HepG2 (cell line): Measurements from ENCODE around the gene SH2D5.

Source experiments
- EP300 ChIP-seq, 3 experiments: sonication (generic) in 1 of 3; formaldehyde crosslinking in 1 of 3; IDR thresholded peaks; 2 replicates each; pipeline versions ENCODE4 v1.5.1 to v1.6.1; 2011 to 2020; ENCODE audit warnings: low read depth in 2 of 3, low read length in 2 of 3, borderline replicate concordance in 1 of 3, improper control_type of control experiment in 1 of 3, mild to moderate bottlenecking in 1 of 3, missing genetic modification reagents in 1 of 3, moderate library complexity in 1 of 3
- FOXK2 ChIP-seq: fragments of 450-650 bp; IDR thresholded peaks from 2 replicates; pipeline ENCODE4 v1.6.1; 2016
- TF ChIP-seq, protein P1 (sequence below), 2 experiments: fragments of 450-650 bp in 1 of 2; sonication (generic) in 1 of 2; formaldehyde crosslinking in 1 of 2; IDR thresholded peaks; 2 replicates each; pipeline versions ENCODE4 v1.6.1 to v1.8.0; 2016 to 2022; ENCODE audit warnings: antibody characterized with exemption in 1 of 2, mild to moderate bottlenecking in 1 of 2, missing genetic modification reagents in 1 of 2
- TF ChIP-seq, protein P2 (sequence below): sonication (generic); formaldehyde crosslinking; IDR thresholded peaks from 2 replicates; pipeline ENCODE4 v1.5.0; 2020; ENCODE audit warnings: mild to moderate bottlenecking, missing genetic modification reagents, moderate library complexity
- TF ChIP-seq, protein P3 (sequence below): sonication (generic); formaldehyde crosslinking; IDR thresholded peaks from 2 replicates; pipeline ENCODE4 v1.4.0; 2020; ENCODE audit warnings: missing genetic modification reagents, borderline replicate concordance

- TF ChIP-seq, protein P1, sequence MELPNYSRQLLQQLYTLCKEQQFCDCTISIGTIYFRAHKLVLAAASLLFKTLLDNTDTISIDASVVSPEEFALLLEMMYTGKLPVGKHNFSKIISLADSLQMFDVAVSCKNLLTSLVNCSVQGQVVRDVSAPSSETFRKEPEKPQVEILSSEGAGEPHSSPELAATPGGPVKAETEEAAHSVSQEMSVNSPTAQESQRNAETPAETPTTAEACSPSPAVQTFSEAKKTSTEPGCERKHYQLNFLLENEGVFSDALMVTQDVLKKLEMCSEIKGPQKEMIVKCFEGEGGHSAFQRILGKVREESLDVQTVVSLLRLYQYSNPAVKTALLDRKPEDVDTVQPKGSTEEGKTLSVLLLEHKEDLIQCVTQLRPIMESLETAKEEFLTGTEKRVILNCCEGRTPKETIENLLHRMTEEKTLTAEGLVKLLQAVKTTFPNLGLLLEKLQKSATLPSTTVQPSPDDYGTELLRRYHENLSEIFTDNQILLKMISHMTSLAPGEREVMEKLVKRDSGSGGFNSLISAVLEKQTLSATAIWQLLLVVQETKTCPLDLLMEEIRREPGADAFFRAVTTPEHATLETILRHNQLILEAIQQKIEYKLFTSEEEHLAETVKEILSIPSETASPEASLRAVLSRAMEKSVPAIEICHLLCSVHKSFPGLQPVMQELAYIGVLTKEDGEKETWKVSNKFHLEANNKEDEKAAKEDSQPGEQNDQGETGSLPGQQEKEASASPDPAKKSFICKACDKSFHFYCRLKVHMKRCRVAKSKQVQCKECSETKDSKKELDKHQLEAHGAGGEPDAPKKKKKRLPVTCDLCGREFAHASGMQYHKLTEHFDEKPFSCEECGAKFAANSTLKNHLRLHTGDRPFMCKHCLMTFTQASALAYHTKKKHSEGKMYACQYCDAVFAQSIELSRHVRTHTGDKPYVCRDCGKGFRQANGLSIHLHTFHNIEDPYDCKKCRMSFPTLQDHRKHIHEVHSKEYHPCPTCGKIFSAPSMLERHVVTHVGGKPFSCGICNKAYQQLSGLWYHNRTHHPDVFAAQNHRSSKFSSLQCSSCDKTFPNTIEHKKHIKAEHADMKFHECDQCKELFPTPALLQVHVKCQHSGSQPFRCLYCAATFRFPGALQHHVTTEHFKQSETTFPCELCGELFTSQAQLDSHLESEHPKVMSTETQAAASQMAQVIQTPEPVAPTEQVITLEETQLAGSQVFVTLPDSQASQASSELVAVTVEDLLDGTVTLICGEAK (IDR thresholded peaks at IDR 0.05), result no peak
- TF ChIP-seq, protein P1 (CRISPR knock-in tag; IDR thresholded peaks at IDR 0.05), result no peak
- TF ChIP-seq, protein P2, sequence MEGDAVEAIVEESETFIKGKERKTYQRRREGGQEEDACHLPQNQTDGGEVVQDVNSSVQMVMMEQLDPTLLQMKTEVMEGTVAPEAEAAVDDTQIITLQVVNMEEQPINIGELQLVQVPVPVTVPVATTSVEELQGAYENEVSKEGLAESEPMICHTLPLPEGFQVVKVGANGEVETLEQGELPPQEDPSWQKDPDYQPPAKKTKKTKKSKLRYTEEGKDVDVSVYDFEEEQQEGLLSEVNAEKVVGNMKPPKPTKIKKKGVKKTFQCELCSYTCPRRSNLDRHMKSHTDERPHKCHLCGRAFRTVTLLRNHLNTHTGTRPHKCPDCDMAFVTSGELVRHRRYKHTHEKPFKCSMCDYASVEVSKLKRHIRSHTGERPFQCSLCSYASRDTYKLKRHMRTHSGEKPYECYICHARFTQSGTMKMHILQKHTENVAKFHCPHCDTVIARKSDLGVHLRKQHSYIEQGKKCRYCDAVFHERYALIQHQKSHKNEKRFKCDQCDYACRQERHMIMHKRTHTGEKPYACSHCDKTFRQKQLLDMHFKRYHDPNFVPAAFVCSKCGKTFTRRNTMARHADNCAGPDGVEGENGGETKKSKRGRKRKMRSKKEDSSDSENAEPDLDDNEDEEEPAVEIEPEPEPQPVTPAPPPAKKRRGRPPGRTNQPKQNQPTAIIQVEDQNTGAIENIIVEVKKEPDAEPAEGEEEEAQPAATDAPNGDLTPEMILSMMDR (CRISPR knock-in tag), result no peak
- TF ChIP-seq EP300 (IDR thresholded peaks at IDR 0.05; ENCODE audit: low read depth in 2 of 2, low read length in 2 of 2) (no peak), EP300 (CRISPR knock-in tag; IDR thresholded peaks at IDR 0.05; ENCODE audit: borderline replicate concordance) (no peak), FOXK2 (no peak)
- TF ChIP-seq, protein P3, sequence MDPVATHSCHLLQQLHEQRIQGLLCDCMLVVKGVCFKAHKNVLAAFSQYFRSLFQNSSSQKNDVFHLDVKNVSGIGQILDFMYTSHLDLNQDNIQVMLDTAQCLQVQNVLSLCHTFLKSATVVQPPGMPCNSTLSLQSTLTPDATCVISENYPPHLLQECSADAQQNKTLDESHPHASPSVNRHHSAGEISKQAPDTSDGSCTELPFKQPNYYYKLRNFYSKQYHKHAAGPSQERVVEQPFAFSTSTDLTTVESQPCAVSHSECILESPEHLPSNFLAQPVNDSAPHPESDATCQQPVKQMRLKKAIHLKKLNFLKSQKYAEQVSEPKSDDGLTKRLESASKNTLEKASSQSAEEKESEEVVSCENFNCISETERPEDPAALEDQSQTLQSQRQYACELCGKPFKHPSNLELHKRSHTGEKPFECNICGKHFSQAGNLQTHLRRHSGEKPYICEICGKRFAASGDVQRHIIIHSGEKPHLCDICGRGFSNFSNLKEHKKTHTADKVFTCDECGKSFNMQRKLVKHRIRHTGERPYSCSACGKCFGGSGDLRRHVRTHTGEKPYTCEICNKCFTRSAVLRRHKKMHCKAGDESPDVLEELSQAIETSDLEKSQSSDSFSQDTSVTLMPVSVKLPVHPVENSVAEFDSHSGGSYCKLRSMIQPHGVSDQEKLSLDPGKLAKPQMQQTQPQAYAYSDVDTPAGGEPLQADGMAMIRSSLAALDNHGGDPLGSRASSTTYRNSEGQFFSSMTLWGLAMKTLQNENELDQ (CRISPR knock-in tag), result no peak
These were observed 6.2 kb downstream of the SH2D5 start for GRCh38 chr1:20726118-20726911.
